Stimulated activated CD4-positive, alpha-beta T cell treated with anti-CD3 and anti-CD28 coated beads, Interleukin-1b, Interleukin-23, amount 100 ng/mL, for 1 hour (primary cell): Measurements from ENCODE around the gene BNC2.
"Not testable (repeated sequence)": the region's sequence is repeated elsewhere in the genome, so short reads cannot be mapped to it uniquely, and the experiment has no call there.

Experiments used
- DNase-seq, 2 donors: peaks; one replicate each; pipeline ENCODE4 v3.0.0-alpha.2; 2020; ENCODE audit warnings: low read depth in 2 of 2

The BNC2 gene

GRCh38 chr9:16540743-16541613 is 329.5 kb downstream of the BNC2 start:
- no peak for DNase-seq

DNA sequence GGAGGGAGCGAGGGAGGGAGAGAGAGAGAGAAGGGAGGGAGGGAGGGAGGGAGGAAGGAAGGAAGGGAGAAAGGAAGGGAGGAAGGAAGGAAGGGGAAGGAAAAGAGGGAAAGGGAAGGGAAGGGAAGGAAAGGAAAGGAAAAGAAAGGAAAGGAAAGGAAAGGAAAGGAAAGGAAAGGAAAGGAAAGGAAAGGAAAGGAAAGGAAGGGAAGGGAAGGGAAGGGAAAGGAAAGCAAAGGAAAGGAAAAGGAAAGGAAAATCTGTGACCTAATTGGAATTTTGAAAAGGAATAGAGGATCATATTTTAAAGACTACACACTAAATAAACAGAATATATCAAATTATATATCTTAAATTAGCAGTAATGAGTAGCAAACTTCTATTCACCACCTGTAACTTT is 330.8 kb downstream of the BNC2 start:
- not testable (repeated sequence) for DNase-seq

DNA sequence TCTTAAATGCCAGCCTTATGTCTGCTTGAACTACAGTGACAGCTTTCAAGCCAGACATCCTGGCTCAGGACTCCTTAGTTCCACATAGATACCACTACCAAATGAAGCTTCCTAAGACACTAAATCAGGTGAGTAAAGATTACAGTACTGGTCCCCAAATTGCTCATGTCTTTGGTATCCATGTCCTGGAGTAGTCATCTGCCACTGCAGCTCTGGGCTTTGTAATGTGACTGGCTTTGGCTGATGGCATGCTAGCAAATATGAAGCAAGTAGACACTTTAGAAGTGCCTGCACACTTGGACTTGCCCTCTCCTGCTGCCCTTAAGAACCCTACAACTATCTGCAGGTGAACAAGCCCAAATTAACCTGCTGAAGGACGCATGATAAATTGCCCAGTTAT is 334.9 kb downstream of the BNC2 start:
- DNase-seq: no peak

- DNase-seq: no peak
Measured at GRCh38 chr9:16532681-16533450, 337.6 kb downstream of the BNC2 start.

GRCh38 chr9:16532272-16532671 is 338.2 kb downstream of the BNC2 start:
- DNase-seq: no peak

- no peak for DNase-seq
Measured at GRCh38 chr9:16530669-16531642, 339.5 kb downstream of the BNC2 start.

- no peak for DNase-seq
Measured at GRCh38 chr9:16527573-16527972, 342.9 kb downstream of the BNC2 start.

- DNase-seq: no peak
Measured at GRCh38 chr9:16526380-16526779, 344.1 kb downstream of the BNC2 start.

- DNase-seq: no peak
Measured at GRCh38 chr9:16524823-16525222, 345.6 kb downstream of the BNC2 start.

GRCh38 chr9:16524078-16524477 is 346.4 kb downstream of the BNC2 start:
- DNase-seq: no peak

GRCh38 chr9:16521868-16522411 is 348.5 kb downstream of the BNC2 start:
- no peak for DNase-seq

DNA sequence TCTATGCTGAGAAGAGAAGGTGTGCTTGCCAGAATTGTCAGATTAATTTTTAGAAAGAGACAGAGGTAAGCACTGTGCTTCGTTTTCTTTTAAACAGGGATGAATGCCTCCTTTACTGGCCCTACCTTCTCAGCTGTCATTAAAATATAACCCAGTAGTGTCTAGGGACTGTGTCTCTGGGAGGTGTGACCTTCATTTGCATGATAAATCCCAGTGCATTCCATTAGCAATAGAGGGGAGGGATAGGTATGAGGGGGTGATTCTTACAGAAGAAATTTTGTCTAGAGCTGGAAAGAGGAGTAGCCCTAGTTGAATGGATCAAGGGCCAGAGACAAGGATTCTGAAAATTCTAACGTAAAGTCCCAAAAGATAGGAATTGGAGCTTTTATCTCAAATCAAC is 351.5 kb downstream of the BNC2 start:
- no peak for DNase-seq

- DNase-seq: no peak
Measured at GRCh38 chr9:16516891-16517290, 353.6 kb downstream of the BNC2 start.

DNA sequence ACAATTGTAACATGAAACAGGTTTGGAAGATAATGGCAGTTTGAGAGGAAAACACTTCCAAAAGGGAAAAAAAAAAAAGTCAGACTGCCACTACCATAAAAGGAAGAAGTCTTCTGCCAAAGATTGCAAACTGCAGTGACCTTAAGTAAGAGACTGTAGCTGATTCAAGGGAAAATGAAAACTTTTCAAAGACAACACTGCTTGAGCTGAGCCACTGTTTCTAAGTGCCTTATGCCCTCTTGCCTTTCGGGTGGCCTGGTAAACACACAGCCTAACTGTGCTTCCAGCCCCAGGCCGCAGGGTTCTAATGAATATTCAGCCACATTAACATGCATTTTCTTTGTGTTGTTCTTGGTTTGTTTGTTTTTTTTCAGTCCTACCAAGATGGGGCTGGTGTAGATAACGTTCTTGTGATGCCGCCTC is 354.6 kb downstream of the BNC2 start:
- no peak for DNase-seq

DNA sequence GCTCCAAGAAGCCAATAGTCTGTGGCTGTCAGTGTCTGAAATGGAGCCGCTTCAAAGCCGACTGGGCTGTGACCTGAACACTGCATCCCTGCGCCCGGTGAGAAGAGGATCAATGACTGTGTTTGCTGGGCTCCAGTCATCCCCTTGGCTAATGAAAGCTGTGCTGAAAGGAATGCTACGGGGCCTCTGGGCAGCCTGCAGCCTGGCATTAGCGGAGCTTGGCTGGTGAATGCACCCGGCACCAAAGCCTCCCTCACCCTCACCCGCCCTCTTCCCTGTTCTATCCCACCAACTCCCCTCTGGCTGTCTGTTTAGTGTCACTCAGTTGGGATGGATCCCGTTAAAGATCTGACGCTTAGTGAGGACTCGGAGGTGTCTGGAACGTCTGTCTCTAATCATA is 355.3 kb downstream of the BNC2 start:
- no peak for DNase-seq

DNA sequence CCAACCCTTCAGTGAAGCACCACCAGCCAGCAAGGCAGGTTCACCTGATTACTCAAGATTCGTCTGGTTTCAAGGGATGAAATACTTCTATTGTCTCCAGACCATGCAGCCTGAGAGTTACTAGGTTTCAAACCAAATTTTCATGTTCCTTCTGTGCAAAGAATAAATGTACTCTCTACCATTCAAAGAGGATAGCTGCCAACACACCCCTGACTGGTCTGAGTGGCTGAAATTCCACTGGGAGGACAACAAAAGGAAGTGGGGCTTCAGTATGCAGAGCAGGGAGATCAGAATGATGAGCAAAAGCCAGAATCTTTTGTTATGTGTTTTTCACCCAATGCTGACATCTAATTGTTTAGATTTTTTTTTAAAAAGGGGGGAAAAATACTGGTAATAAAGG is 356.3 kb downstream of the BNC2 start:
- no peak for DNase-seq

GRCh38 chr9:16512281-16512680 is 358.2 kb downstream of the BNC2 start:
- no peak for DNase-seq

DNA sequence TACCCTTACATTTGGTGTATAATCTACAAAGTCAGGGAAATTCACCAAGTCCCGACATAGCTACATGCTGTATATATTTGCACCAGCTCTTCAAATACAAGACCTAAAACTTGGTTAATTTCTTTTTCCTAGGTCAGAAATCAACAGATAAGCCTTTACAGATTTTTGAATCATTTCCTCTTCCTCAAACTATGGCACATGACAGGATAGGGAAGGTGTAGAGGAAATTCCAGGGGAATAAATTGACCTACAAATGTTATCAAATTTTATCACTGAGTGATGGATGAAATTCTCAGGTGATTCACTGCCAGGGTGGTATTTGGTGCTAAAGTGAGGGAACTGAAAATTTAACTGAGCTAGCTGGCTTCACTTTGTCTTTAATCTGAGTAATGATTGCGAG is 360.0 kb downstream of the BNC2 start:
- DNase-seq: no peak

DNA sequence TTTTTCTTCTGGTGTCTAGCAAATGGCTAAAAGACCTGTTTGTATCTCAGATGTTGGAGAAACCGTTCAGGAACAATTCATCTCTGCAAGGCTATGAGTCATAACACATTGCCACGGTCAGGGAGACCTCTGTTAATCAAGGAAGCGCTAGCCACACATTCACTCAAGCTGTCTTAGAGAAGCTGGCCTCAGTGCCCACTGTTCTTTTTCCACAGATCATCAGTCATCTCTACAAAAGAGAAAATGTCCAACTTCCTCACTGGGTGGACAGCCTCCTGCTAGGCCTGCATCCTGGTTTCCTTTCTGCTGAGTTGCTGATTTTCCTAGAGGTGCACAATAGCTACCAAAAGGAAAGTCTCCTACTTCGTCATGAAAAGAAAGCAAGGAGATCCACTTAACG is 360.5 kb downstream of the BNC2 start:
- no peak for DNase-seq

DNA sequence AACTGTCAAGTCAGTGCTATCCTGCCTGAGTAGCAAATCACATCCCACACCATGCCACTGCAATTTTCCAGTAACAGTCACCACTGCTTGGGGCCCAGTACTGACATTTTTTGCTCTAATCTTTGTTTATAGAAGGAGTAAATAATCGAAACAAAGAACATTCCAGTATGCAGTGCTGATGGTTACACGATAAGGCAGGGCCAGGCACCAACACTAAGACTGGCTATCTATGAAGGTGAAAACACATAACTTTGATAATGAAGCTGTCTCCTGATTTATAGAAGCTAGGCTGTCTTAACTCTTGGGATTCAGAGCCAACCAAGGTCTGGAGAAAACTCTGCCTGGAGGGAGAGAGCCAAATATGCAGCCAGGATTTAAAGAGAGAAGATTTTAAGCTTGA is 365.3 kb downstream of the BNC2 start:
- no peak for DNase-seq

- no peak for DNase-seq
Measured at GRCh38 chr9:16501726-16502125, 368.7 kb downstream of the BNC2 start.

- no peak for DNase-seq
Measured at GRCh38 chr9:16501141-16501540, 369.3 kb downstream of the BNC2 start.
